Spleen (tissue), 7 donors: ENCODE data around the gene RNFT1.
"Not testable (repeated sequence)": the region's sequence is repeated elsewhere in the genome, so short reads cannot be mapped to it uniquely, and the experiment has no call there.

Experiments
- CTCF ChIP-seq, 11 experiments: fragments of 200-600 bp in 7 of 11; fragments of 450-650 bp in 4 of 11; sonication (generic) in 4 of 11; IDR thresholded peaks in 8 of 11; conservative IDR thresholded peaks in 3 of 11; 1 replicate in 7 of 11; 2 replicates in 4 of 11; pipeline versions ENCODE4 v1.4.0 to v1.8.0; 2016 to 2021; ENCODE audit warnings: antibody characterized with exemption in 11 of 11, inconsistent platforms in 4 of 11, mild to moderate bottlenecking in 1 of 11
- POLR2A ChIP-seq, 3 donors: fragments of 450-650 bp; IDR thresholded peaks; one replicate each; pipeline ENCODE4 v1.5.1; 2017; ENCODE audit warnings: antibody characterized with exemption in 3 of 3, mild to moderate bottlenecking in 1 of 3
- POLR2AphosphoS5 ChIP-seq, 3 donors: sonication (generic); formaldehyde crosslinking; IDR thresholded peaks; one replicate each; pipeline ENCODE4 v1.5.1; 2017; ENCODE audit warnings: antibody characterized with exemption in 3 of 3
- donor health status: DM: no; HTN: no; CAD: no; lungs with moderate emphysema.
- donor health status: DM: no; HTN: no; CAD: no.
- donor health status: DM: no; HTN: no; CAD: no.

GRCh38 chr17:59940697-59941096 is 23.8 kb downstream of the RNFT1 start:
- TF ChIP-seq POLR2A (IDR thresholded peaks at IDR 0.05); CTCF (IDR thresholded peaks at IDR 0.05 in 8 of 11, conservative IDR thresholded peaks at IDR 0.05 in 3 of 11); POLR2AphosphoS5 (IDR thresholded peaks at IDR 0.05): not testable (repeated sequence)
